Raji (cell line): Measurements from ENCODE around the gene FUOM.

ENCODE experiments used
- POLR2A ChIP-seq: IDR thresholded peaks from 2 replicates; pipeline ENCODE4 v1.6.1; 2011; ENCODE audit warnings: low read depth, low read length, control low read depth; ENCODE audit not compliant: insufficient read depth

FUOM gene

GRCh38 chr10:133393401-133394063 lies 35.7 kb upstream of the FUOM start:
- no peak for TF ChIP-seq POLR2A

- no peak for TF ChIP-seq POLR2A
These were observed 34.1 kb upstream of the FUOM start for GRCh38 chr10:133391761-133392518.

- TF ChIP-seq POLR2A, result no peak
These were observed 33.4 kb upstream of the FUOM start for GRCh38 chr10:133391249-133391635.

GRCh38 chr10:133390597-133391248 lies 32.9 kb upstream of the FUOM start:
- TF ChIP-seq POLR2A, result no peak

GRCh38 chr10:133388973-133389818 lies 31.4 kb upstream of the FUOM start:
- TF ChIP-seq POLR2A, result peak; percentile 48

- peak; percentile 25; the same call in 1 of the 2 replicates for TF ChIP-seq POLR2A
These were observed 30.6 kb upstream of the FUOM start for GRCh38 chr10:133388236-133388972.

GRCh38 chr10:133385214-133385613 lies 27.4 kb upstream of the FUOM start:
- TF ChIP-seq POLR2A, result no peak

GRCh38 chr10:133384071-133384470 lies 26.3 kb upstream of the FUOM start:
- no peak for TF ChIP-seq POLR2A

GRCh38 chr10:133383551-133383950 lies 25.7 kb upstream of the FUOM start:
- no peak for TF ChIP-seq POLR2A

- TF ChIP-seq POLR2A, result no peak
These were observed 23.2 kb upstream of the FUOM start for GRCh38 chr10:133381036-133381435.

- no peak for TF ChIP-seq POLR2A
These were observed 22.2 kb upstream of the FUOM start for GRCh38 chr10:133379801-133380666.

- no peak for TF ChIP-seq POLR2A
These were observed 21.5 kb upstream of the FUOM start, which contains the start of gene PAOX for GRCh38 chr10:133379152-133379800. Gene PAOX (plus strand): TSS chr10:133379262. CDS start chr10:133379317, 55 bp downstream.
